Measurements from ENCODE around the gene SDHAF2. TPM values are rescaled to one million over a fixed set of nuclear protein-coding genes. Genes with fewer than 3 reads are reported as not detected.

Gene SDHAF2
- total and polyA plus RNA-seq, 2 of the 4 experiments (the other 2 are of a cell fraction) = 50.4 to 91.1 TPM

- Histone ChIP-seq H4K8ac (ENCODE audit: low read depth in 2 of 2, low read length in 2 of 2) (no peak overlapping the region), H3K27ac (ENCODE audit: insufficient read depth, low read length) (no peak overlapping the region), H2BK20ac (ENCODE audit: low read depth, low read length) (no peak overlapping the region), H3K4me1 (ENCODE audit: control insufficient read depth, insufficient read depth, low read length) (peaks cover 8% of the 10 kb centered on the region), H3K18ac (ENCODE audit: low read depth, low read length) (no peak overlapping the region), H3K27me3 (ENCODE audit: control insufficient read depth, insufficient read depth, low read length) (no peaks in the 10 kb centered on the region), H4K91ac (ENCODE audit: insufficient read depth, low read depth, low read length) (no peak overlapping the region), H2AK5ac (ENCODE audit: low read depth, low read length) (no peak overlapping the region), H3K14ac (replicated peaks; ENCODE audit: low read depth, low read length) (no peak overlapping the region), H3K4me2 (ENCODE audit: low read depth, low read length) (no peak overlapping the region), H2BK15ac (ENCODE audit: low read depth, low read length) (no peak overlapping the region), H2AFZ (replicated peaks; ENCODE audit: low read length, poor library complexity) (no peak overlapping the region), H3K79me1 (ENCODE audit: low read depth in 1 of 2, low read length in 2 of 2) (peaks cover 24 to 67% of the 10 kb centered on the region in 2 experiments), H3K9me3 (ENCODE audit: control insufficient read depth, insufficient read depth, low read length) (no peaks in the 10 kb centered on the region), H4K5ac (ENCODE audit: low read depth, low read length) (no peak overlapping the region), H3K9ac (ENCODE audit: low read depth, low read length) (no peak overlapping the region), H3K56ac (ENCODE audit: extremely low read depth, insufficient read depth, low read length) (no peak overlapping the region), H3K36me3 (ENCODE audit: control insufficient read depth, insufficient read depth, low read length) (peaks cover 42% of the 10 kb centered on the region), H2BK120ac (ENCODE audit: low read depth, low read length) (no peak overlapping the region), H4K20me1 (ENCODE audit: insufficient read depth, low read length) (peaks cover 45% of the 10 kb centered on the region), H3K4me3 (ENCODE audit: insufficient read depth, low read depth, low read length) (no peak overlapping the region), H3K4ac (ENCODE audit: low read depth, low read length) (no peak overlapping the region), H2BK5ac (ENCODE audit: low read depth, low read length, poor library complexity, severe bottlenecking) (no peak overlapping the region), H2AK9ac (replicated peaks; ENCODE audit: low read depth, low read length, poor library complexity) (no peak overlapping the region), H3K9me1 (ENCODE audit: insufficient read depth, low read length) (peaks cover 11% of the 10 kb centered on the region; the same call in 1 of the 2 replicates), H3K23ac (ENCODE audit: low read depth, low read length) (no peak overlapping the region)
- in situ Hi-C loops (cut with MboI; ENCODE audit: low sequenced_read_pairs) (loop anchor here (5.0 kb wide), 1 partner anchor 189 kb away; no protein-coding TSS in a partner anchor), dilution Hi-C loops (cut with HindIII; ENCODE audit: low sequenced_read_pairs, unreplicated experiment) (no loop called here), intact Hi-C loops (cut with micrococcal nuclease) (no loop called here)
- no peak for DNase-seq
- no peak for ATAC-seq (ENCODE audit: low read depth)
- CTCF ChIA-PET = interaction anchor here (0.7 to 3.4 kb wide), 2 partner anchors 13 to 190 kb away, joined by 3 to 21 read pairs; no protein-coding TSS in a partner anchor
- POLR2A ChIA-PET (ENCODE audit: unreplicated experiment) = no interaction called here
- BruUV-seq (replicated peaks) = no TSS peak
- WGBS, 2 experiments (ENCODE audit: extremely low coverage in 2 of 2, insufficient read length in 1 of 2) = 83% methylated on average over 2 of the region's 7 CpGs; no CpG with 5 or more reads in 1 of the 2 experiments
- TF ChIP-seq MAFK (IDR thresholded peaks at IDR 0.05; ENCODE audit: low read depth, low read length) = no peak
- no peak for TF ChIP-seq SMC3 (IDR thresholded peaks at IDR 0.05; ENCODE audit: low read depth, low read length)
- TF ChIP-seq MXI1 (IDR thresholded peaks at IDR 0.05; ENCODE audit: borderline replicate concordance, low read depth, low read length) = no peak
- no peak for TF ChIP-seq CHD1 (IDR thresholded peaks at IDR 0.05; ENCODE audit: low read depth, low read length)
- no peak for TF ChIP-seq RFX5 (IDR thresholded peaks at IDR 0.05; ENCODE audit: low read depth, low read length)
- no peak for TF ChIP-seq RCOR1 (IDR thresholded peaks at IDR 0.05; ENCODE audit: insufficient replicate concordance, low read length)
- TF ChIP-seq FOS (IDR thresholded peaks at IDR 0.05; ENCODE audit: low read depth, low read length) = no peak
- no peak for TF ChIP-seq USF2 (IDR thresholded peaks at IDR 0.05; ENCODE audit: low read depth, low read length)
- TF ChIP-seq MAZ (IDR thresholded peaks at IDR 0.05; ENCODE audit: borderline replicate concordance, low read depth, low read length) = no peak
Observed at GRCh38 chr11:61448552-61448927, 18.6 kb downstream of the SDHAF2 start.
